ENCODE measurements around the gene KIFC3. TPM values are rescaled to one million over a fixed set of nuclear protein-coding genes. Genes with fewer than 3 reads are reported as not detected.
"Not testable (repeated sequence)": the region's sequence is repeated elsewhere in the genome, so short reads cannot be mapped to it uniquely, and the experiment has no call there.

The KIFC3 gene
- polyA plus RNA-seq, 1 experiment = 60.5 TPM

DNA sequence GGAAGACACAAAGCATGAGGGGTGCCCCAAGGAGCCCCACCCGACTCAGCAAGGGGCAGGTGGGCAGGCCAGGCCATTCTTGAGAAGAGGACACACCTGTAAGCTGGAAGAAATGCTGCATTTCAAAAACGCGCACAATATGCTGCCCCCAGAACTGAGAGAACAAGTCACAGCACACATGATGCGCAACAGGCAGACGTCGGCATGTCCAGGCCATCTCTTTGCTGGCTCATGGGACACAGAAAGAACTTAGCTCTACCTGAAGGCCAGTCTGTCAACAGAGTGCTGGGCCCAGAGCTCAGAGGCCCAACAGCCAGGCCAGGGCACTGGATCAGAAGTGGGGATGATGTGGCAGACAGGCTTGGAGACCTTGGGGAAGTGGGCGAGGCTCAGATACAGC lies 18.0 kb downstream of the KIFC3 start:
- no peak for DNase-seq (ENCODE audit: low read depth)
- ChIA-PET CTCF (interaction anchor here (1.6 to 1.7 kb wide), 2 partner anchors 10 to 26 kb away, joined by 4 read pairs; no protein-coding TSS in a partner anchor), POLR2A (no interaction called here)
- Histone ChIP-seq H3K36me3 (ENCODE audit: control insufficient read depth, insufficient read depth, low read length) (peaks cover 34% of the 10 kb centered on the region), H3K27me3 (ENCODE audit: control insufficient read depth, insufficient read depth, low read length) (no peaks in the 10 kb centered on the region), H3K4me3 (ENCODE audit: low read depth, low read length) (no peak overlapping the region)
- no peak for TF ChIP-seq CTCF (IDR thresholded peaks at IDR 0.05; ENCODE audit: insufficient read depth, low read depth, low read length)

DNA sequence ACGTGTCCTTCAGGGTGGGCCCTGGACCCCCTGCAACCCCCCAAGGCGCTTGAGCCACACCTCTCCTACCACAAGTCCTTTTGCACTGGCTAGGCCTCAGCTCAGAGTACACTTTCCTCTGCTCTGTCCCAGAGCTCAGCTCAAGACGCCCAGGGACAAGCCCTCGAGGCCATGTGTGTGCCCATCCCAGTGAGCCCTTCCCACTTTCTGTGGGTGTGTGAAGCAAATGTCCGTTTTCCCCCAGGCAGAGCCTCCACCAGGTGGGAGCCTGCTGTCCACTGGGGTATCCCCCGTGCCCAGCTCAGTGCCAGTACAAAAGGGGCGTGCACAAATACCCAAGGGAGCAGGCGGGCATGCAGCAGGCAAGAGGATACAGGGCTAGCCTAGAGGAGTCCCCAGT lies 18.4 kb downstream of the KIFC3 start:
- ChIA-PET CTCF (interaction anchor here (1.6 to 1.7 kb wide), 2 partner anchors 11 to 26 kb away, joined by 4 read pairs; no protein-coding TSS in a partner anchor), POLR2A (no interaction called here)
- Histone ChIP-seq H3K36me3 (ENCODE audit: control insufficient read depth, insufficient read depth, low read length) (peaks cover 32% of the 10 kb centered on the region), H3K27me3 (ENCODE audit: control insufficient read depth, insufficient read depth, low read length) (no peaks in the 10 kb centered on the region), H3K4me3 (ENCODE audit: low read depth, low read length) (no peak overlapping the region)
- no peak for TF ChIP-seq CTCF (IDR thresholded peaks at IDR 0.05; ENCODE audit: insufficient read depth, low read depth, low read length)
- DNase-seq (ENCODE audit: low read depth) = no peak

- ChIA-PET POLR2A (interaction anchor here (0.6 kb wide), 1 partner anchor 451 kb away, joined by 3 read pairs; no protein-coding TSS in a partner anchor), CTCF (interaction anchor here (1.6 kb wide), 1 partner anchor 25 kb away, joined by 4 read pairs; no protein-coding TSS in a partner anchor)
- no peak for TF ChIP-seq CTCF (IDR thresholded peaks at IDR 0.05; ENCODE audit: insufficient read depth, low read depth, low read length)
- Histone ChIP-seq H3K4me3 (ENCODE audit: low read depth, low read length) (no peak overlapping the region), H3K36me3 (ENCODE audit: control insufficient read depth, insufficient read depth, low read length) (peaks cover 28% of the 10 kb centered on the region), H3K27me3 (ENCODE audit: control insufficient read depth, insufficient read depth, low read length) (no peaks in the 10 kb centered on the region)
- no peak for DNase-seq (ENCODE audit: low read depth)
Observed at GRCh38 chr16:57783116-57783515, 19.2 kb downstream of the KIFC3 start.

DNA sequence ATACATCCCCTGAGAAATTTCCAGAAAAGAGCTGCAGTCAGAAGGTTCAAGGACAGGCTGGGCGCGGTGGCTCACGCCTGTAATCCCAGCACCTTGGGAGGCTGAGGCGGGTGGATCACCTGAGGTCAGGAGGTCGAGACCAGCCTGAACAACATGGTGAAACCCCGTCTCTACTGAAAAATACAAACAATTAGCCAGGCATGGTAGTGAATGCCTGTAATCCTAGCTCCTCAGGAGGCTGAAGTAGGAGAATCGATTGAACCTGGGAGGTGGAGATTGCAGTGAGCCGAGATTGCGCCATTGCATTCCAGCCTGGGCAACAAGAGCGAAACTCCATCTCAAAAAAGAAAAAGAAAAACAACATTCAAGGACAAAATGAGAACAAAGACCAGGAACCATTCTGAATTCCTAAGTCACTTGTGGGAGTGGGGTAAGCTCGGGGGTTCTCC lies 19.7 kb downstream of the KIFC3 start:
- POLR2A ChIA-PET = not testable (repeated sequence)

GRCh38 chr16:57781741-57782606 lies 20.3 kb downstream of the KIFC3 start:
- Histone ChIP-seq H3K27me3 (ENCODE audit: control insufficient read depth, insufficient read depth, low read length) (no peaks in the 10 kb centered on the region), H3K4me3 (ENCODE audit: low read depth, low read length) (no peak overlapping the region), H3K36me3 (ENCODE audit: control insufficient read depth, insufficient read depth, low read length) (peaks cover 24% of the 10 kb centered on the region)
- no peak for TF ChIP-seq CTCF (IDR thresholded peaks at IDR 0.05; ENCODE audit: insufficient read depth, low read depth, low read length)
- ChIA-PET POLR2A (no interaction called here), CTCF (interaction anchor here (1.1 to 1.7 kb wide), 2 partner anchors 13 to 81 kb away, joined by 4 to 11 read pairs; no protein-coding TSS in a partner anchor)
- DNase-seq (ENCODE audit: low read depth) = no peak

More for the DNA sequence above, 19.7 kb downstream of the KIFC3 start:
- not testable (repeated sequence) for H3K27me3 ChIP-seq (ENCODE audit: control insufficient read depth, insufficient read depth, low read length); DNase-seq (ENCODE audit: low read depth); H3K4me3 ChIP-seq (ENCODE audit: low read depth, low read length)
- peaks cover 28% of the 10 kb centered on the region for H3K36me3 ChIP-seq (ENCODE audit: control insufficient read depth, insufficient read depth, low read length)
- CTCF ChIA-PET = interaction anchor here (1.1 to 1.7 kb wide), 3 partner anchors 12 to 81 kb away, joined by 4 to 11 read pairs (median 4); no protein-coding TSS in a partner anchor

Measured in BJ (cell line).